ENCODE measurements around the gene MEGF10.
"Not testable (repeated sequence)": the region's sequence is repeated elsewhere in the genome, so short reads cannot be mapped to it uniquely, and the experiment has no call there.

Gene MEGF10

DNA sequence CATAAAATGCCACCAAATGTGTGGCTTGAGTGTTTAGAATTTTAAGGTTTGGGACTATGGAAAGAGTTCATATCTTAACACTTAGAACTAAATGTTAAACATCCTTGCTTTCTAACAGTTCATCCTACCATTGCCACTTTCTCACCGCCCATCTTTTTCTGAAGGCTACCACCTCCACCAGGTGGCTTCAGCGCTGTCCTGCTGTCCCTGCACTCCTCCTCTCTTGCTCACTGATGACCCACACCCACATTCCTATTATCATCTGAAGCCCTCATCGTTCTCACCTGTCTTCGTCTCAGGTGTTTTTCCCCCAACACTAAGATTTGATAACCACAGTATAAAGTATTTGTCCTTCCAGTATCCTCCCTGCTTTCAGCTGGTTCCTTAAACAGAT, 7.4 kb downstream of the MEGF10 start:
- no peak for DNase-seq (ENCODE audit: low read depth)

GRCh38 chr5:127298656-127299055, 8.1 kb downstream of the MEGF10 start:
- no peak for DNase-seq (ENCODE audit: low read depth)

GRCh38 chr5:127299678-127300077, 9.1 kb downstream of the MEGF10 start:
- no peak for DNase-seq (ENCODE audit: low read depth)

DNA sequence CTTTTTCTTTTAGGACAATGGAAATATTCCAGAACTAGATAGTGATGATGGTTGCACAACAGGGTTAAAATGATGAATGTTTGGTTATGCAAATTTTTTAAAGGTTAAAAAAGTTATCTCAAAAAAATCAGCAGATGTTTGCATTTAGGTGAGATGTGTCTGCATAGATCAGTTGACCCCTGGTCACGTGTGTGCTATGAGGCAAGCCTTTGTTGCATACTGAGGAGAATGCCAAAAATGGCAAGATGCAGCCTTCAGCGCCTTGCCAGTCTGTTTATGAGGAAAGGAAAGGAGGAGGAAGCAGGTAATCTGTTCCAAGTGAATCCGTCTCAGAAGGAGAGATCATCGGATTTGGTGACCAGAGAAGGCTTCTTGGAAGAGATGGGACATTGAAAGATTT, 11.9 kb downstream of the MEGF10 start:
- DNase-seq (ENCODE audit: low read depth) = no peak

- no peak for DNase-seq (ENCODE audit: low read depth)
These were observed 12.8 kb downstream of the MEGF10 start for GRCh38 chr5:127303404-127303803.

DNA sequence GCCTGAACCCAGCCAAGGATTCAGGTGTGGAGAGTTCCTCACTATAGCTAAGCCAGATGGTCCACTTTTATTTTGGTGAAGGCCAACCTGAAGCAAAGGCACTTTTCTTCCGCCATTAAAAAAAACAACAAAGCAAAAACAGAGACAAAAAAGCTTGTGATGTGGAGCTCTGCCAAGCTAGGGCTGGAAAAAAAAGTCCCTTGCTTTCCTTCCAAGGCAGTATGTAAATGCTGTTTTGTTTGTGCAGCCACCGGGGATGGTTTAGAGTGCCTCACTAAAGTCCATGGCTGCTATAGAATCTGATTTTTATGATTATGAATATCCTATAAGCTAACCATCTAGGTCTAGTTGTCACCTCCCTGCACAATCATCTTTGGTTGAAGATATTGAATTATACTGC, 14.9 kb downstream of the MEGF10 start:
- no peak for DNase-seq (ENCODE audit: low read depth)

- DNase-seq (ENCODE audit: low read depth) = no peak
These were observed 15.4 kb downstream of the MEGF10 start for GRCh38 chr5:127306036-127306435.

GRCh38 chr5:127306647-127307046, 16.1 kb downstream of the MEGF10 start:
- no peak for DNase-seq (ENCODE audit: low read depth)

GRCh38 chr5:127307868-127308267, 17.3 kb downstream of the MEGF10 start:
- DNase-seq (ENCODE audit: low read depth) = no peak

DNA sequence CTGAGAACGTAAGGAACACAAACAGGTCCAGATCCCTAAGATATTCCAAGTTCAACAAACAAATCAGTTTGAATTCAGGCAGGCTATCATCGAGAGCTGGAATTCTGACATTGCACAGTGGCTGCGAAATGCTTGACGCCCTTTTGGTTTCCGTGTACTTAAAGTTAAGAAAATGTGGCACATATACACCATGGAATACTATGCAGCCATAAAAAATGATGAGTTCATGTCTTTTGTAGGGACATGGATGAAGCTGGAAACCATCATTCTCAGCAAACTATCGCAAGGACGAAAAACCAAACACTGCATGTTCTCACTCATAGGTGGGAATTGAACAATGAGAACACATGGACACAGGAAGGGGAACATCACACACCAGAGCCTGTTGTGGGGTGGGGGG, 17.7 kb downstream of the MEGF10 start:
- not testable (repeated sequence) for DNase-seq (ENCODE audit: low read depth)

DNA sequence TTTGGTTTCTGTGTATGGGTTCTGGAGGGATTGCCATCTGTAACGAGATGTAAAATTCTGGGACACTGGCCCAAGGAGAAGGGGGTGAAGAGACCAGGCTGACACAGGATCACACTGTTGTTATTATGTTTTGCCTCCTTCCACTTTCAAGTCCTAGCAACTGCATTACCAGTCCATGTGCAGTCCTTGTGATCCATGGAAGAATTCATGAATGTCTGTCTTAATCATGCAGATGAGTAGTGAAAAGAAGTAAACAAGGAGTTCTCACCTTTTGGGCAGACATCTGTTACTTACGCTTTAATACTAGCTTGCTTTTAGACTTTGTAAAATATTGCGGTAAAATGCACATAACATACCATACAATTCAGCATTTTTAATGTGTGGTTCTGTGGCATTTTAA, 18.3 kb downstream of the MEGF10 start:
- no peak for DNase-seq (ENCODE audit: low read depth)

DNA sequence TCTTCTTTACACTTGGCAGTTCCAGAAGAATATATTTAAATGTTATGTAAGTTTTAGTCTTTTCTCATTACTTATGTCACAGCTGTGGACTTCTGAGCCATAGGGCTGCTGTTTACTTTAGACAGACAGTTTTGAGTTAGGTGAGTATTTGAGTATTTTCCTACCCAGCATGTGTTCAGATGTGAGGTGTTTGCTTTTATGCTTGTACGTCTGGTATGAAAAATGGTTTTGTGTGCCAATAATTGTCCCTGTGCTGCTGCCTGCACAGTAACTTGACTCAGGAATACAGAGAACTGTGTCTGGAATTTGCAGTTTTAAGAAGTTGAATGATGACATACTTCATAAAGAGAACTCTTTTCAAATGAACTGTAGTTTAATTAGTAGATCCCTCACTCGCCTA, 20.8 kb downstream of the MEGF10 start:
- no peak for DNase-seq (ENCODE audit: low read depth)

GRCh38 chr5:127311781-127312525, 21.4 kb downstream of the MEGF10 start:
- no peak for DNase-seq (ENCODE audit: low read depth)

- DNase-seq (ENCODE audit: low read depth) = no peak
These were observed 22.8 kb downstream of the MEGF10 start for GRCh38 chr5:127313379-127313778.

GRCh38 chr5:127313847-127314473, 23.4 kb downstream of the MEGF10 start:
- no peak for DNase-seq (ENCODE audit: low read depth)

GRCh38 chr5:127316011-127316410, 25.4 kb downstream of the MEGF10 start:
- DNase-seq (ENCODE audit: low read depth) = no peak

DNA sequence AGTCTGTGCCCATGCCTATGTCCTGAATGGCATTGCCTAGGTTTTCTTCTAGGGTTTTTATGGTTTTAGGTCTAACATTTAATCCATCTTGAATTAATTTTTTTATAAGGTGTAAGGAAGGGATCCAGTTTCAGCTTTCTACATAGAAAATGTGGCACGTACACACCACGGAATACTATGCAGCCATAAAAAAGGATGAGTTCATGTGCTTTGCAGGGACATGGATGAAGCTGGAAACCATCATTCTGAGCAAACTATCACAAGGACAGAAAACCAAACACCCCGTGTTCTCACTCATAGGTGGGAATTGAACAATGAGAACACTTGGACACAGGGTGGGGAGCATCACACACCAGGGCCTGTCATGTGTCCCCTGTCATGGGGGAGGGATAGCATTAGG, 26.8 kb downstream of the MEGF10 start:
- DNase-seq (ENCODE audit: low read depth) = not testable (repeated sequence)

DNA sequence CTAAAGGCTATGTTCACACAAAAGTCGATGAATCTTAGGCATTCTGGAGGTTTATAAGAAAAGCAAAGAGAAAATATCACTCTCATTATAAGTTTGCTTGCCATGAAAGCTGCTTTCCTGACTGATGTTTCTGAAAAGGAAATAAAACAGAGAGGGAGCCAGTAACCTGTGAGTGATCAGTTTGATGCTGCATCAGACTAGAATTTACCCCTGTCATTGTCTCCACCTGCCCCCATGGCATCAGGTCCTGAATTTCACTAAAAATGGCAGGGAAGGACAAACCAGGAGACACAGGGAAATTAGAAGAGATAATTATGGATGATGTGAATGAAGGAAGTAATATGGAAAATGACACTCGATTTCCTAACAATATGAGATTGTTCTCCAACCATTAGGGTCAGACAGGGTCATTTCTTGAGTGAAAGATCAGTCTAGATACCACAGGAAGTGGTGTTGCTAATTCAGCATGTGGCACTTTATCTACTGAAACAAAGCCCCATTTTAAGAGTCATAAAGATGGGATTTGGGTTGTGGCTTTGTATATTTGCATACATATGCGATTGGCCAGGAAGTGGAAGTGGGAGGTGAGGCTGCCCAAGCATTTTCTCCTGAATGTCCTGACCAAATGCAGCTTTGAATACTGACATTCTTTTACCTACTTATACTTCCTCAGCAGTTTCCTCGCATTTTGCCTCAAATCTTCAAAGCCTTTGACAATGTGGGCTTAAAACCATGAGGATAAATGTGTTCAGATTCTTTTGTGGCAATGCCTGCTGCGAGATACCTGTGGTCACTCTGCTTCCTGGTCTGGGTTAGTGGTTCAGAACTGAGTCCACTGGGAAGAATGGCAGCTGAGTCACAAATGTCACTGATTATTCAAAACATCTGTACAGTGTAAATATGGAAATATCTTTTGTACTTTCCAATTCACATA, 29.7 kb downstream of the MEGF10 start:
- DNase-seq (ENCODE audit: low read depth) = no peak

DNA sequence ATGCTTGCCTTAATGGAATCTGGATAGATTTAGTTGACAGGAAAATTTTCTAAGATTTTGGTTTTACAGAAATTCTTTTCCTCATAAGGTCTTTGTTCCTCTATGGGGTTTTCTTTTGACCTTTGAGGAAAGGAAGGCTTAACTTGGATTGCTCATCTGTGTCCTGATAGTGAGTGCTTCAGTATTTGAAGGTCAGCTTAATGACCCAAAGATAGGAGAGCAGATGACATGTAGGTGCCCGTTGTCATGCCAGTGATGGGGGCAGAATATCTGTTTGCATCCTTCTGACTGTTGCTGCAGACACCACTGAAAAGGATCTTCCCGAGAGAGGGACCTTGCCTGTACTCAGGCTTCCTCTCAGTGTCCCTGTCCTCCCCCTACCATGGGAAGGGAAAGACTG, 30.9 kb downstream of the MEGF10 start:
- DNase-seq (ENCODE audit: low read depth) = no peak

GRCh38 chr5:127322403-127322802, 31.8 kb downstream of the MEGF10 start:
- DNase-seq (ENCODE audit: low read depth) = no peak

DNA sequence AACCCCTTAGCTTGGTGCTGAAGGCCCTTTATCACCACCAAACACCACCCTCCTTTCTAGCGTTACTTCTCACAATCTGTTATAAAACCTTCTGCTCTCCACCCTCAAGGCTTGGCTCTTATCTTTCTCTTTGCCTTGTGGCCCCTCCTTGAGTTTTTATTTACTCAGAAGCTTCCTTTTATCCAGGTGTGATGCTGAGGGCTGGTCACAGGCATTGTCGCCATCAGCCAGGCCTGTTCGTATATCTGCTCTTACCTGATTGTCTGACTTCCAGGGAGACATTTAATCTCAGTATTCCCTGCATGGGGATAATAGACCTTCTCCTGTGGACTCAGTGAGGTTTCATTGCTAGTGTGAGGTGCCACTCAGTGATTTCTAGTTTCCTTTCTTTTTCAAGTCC, 34.2 kb downstream of the MEGF10 start:
- no peak for DNase-seq (ENCODE audit: low read depth)

DNA sequence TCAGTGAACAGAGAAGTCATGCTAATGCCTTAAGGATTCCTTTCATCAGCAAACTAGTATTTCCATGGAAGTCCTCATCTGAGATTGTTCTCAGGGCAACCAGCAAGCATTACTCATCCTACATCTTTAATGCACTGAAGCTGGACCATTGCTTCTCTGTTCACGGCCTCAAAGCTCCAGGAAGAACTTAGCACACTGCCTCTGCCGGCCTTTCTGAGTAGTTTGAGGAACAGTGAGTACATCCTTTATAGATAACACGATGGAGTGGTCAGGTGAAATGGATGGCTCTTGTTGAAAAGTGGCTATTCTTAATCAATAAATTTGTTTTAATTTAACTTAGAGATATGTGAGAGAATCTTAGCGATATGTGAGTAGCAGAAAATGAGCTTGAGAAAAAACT, 35.8 kb downstream of the MEGF10 start:
- no peak for DNase-seq (ENCODE audit: low read depth)
